Upper lobe of left lung (tissue), 4 donors: ENCODE results near the gene MESP2.

Source experiments
- POLR2A ChIP-seq, 4 donors: fragments of 450-650 bp; IDR thresholded peaks; one replicate each; pipeline ENCODE4 v1.5.1; 2016 to 2017; ENCODE audit warnings: antibody characterized with exemption in 4 of 4, mild to moderate bottlenecking in 2 of 4
- TF ChIP-seq, protein P1 (sequence below), 6 experiments: fragments of 450-650 bp in 4 of 6; fragments of 200-600 bp in 2 of 6; sonication (generic) in 2 of 6; IDR thresholded peaks; one replicate each; pipeline ENCODE4 v1.5.1; 2016 to 2019; ENCODE audit warnings: antibody characterized with exemption in 6 of 6

DNA sequence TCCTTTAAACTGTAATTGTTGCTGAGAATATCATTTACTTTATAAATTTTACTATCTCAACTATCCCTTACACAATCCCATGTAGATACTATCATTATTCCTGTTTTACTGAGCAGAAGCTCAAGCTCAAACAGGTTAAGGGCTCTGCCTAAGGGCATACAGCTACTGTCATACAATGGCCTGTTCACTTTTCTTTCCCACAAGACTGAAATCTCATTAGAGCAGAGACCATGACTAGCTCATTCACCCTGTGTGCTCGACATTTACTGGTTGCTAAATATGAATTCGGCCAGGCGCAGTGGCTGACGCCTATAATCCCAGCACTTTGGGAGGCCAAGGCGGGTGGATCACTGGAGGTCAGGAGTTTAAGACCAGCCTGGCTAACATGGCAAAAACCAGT lies 1.6 kb upstream of the MESP2 start:
- TF ChIP-seq POLR2A (IDR thresholded peaks at IDR 0.05), result no peak
- TF ChIP-seq, protein P1, sequence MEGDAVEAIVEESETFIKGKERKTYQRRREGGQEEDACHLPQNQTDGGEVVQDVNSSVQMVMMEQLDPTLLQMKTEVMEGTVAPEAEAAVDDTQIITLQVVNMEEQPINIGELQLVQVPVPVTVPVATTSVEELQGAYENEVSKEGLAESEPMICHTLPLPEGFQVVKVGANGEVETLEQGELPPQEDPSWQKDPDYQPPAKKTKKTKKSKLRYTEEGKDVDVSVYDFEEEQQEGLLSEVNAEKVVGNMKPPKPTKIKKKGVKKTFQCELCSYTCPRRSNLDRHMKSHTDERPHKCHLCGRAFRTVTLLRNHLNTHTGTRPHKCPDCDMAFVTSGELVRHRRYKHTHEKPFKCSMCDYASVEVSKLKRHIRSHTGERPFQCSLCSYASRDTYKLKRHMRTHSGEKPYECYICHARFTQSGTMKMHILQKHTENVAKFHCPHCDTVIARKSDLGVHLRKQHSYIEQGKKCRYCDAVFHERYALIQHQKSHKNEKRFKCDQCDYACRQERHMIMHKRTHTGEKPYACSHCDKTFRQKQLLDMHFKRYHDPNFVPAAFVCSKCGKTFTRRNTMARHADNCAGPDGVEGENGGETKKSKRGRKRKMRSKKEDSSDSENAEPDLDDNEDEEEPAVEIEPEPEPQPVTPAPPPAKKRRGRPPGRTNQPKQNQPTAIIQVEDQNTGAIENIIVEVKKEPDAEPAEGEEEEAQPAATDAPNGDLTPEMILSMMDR (IDR thresholded peaks at IDR 0.05), result no peak
